Measurements from ENCODE around the gene PRRX2.

The PRRX2 gene

GRCh38 chr9:129682381-129682780 is 16.9 kb downstream of the PRRX2 start:
- DNase-seq, result no peak

DNA sequence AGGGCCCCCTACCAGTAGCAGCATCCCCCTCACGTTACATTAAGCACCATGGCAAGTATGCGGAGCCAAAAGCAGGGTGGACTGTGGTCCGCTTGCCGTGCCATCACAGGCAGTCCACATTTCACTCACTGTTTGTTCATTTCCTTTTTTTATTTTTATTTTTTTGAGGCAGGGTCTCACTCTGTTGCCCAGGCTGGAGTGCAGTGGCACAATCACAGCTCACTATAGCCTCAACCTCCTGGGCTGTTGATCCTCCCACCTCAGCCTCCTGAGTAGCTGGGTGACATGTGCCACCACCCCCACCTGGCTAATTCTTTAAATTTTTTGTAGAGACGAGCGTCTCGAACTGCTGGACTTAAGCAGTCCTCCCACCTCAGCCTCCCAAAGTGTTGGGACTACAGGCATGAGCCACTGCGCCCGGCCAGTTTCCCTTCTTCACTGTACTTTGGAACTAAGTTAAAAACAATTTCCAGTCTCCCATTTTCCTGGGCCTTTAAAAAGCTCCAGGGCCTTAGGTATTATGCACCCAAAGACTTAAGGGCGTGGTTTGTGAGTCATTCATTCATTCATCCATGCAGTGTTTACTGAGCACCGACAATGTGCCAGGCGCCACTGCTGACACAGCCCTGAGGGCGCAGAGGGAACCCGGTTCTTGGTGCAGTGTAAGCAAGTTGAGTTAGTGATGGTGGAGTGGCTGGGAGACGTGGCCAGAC is 19.9 kb downstream of the PRRX2 start:
- no peak for DNase-seq

GRCh38 chr9:129685933-129686259 is 20.4 kb downstream of the PRRX2 start:
- no peak for DNase-seq

- no peak for DNase-seq
Measured at GRCh38 chr9:129686736-129687135, 21.3 kb downstream of the PRRX2 start.

GRCh38 chr9:129687391-129687790 is 21.9 kb downstream of the PRRX2 start:
- no peak for DNase-seq

- DNase-seq, result no peak
Measured at GRCh38 chr9:129688285-129689043, 23.0 kb downstream of the PRRX2 start.

GRCh38 chr9:129692534-129692933 is 27.1 kb downstream of the PRRX2 start:
- no peak for DNase-seq

DNA sequence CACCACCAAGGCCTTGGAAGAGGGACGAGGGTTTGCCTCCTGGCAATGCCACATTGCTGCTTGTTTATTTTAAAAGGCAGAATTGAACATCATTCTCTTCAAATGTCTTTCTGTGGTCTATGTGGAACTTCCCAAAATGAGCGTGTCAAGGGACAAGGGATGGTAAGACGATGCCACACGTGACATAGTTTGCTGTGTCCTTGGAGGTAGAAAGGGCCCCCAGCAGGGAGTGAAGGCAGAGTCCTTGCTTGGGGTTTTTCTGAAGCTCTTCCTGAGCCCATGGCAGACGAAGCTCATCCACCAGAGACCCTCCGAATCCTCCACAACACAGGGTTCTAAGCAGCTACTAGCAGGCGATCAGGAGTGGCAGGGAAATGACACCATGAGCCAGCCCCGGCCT is 28.3 kb downstream of the PRRX2 start:
- DNase-seq, result no peak

DNA sequence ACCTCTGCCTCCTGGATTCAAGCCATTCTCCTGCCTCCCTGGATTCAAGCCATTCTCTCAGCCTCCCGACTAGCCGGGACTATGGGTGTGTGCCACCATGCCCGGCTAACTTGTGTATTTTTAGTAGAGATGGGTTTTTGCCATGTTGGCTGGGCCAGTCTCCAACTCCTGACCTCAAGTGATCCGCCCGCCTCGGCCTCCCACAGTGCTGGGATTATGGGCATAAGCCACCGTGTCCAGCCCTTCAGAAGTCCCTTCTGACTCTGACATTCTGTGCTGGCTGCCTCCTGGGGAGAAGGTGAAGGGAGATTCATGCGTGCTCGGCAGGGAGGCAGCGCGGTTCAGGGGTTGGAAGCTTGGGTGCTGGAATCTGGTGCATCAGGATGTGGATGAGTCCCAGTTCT is 28.8 kb downstream of the PRRX2 start:
- DNase-seq, result no peak

GRCh38 chr9:129695870-129696269 is 30.4 kb downstream of the PRRX2 start:
- DNase-seq, result no peak

GRCh38 chr9:129696944-129697655 is 31.7 kb downstream of the PRRX2 start:
- DNase-seq, result peak; percentile 22 to 36

GRCh38 chr9:129697656-129698253 is 32.3 kb downstream of the PRRX2 start:
- peak; percentile 59 to 68 for DNase-seq

- peak in 1 of 2 donors; percentile 30 for DNase-seq
Measured at GRCh38 chr9:129698254-129698757, 32.9 kb downstream of the PRRX2 start.

DNA sequence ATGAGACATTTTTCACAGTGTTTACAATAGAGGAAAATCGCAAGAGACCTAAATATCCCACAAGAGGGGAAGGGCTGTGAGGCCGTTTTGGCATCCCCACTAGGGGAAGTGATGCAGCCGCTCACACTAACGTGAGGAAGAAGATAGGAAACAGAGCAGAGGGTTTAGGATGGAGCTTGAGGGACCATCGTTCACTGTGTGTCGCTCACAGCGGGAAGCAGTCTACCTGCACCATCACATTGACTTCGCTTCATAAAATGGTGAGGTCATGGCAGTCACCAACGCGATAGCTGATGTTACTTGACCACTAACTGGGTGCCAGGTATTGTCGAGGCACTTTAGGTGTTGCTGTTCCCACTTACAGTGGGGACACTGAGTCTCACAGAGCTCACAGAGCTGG is 35.6 kb downstream of the PRRX2 start:
- DNase-seq, result no peak

DNA sequence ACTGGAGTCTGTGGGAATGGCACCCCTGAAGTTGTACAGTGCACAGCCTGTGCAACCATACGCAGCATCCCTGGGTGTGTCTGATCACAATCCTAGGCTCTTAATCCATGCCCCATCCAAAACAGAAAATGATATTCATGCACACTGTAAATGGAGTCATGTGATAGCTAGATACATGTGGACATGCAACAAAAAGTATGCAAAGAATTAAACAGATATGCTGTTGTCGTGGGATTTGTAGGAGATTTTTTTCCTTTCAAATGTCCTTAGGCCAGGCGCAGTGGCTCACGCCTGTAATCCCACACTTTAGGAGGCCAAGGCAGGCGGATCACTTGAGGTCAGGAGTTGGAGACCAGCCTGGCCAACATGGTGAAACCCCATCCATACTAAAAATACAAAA is 36.1 kb downstream of the PRRX2 start:
- no peak for DNase-seq

GRCh38 chr9:129702589-129703520 is 37.4 kb downstream of the PRRX2 start:
- no peak for DNase-seq

DNA sequence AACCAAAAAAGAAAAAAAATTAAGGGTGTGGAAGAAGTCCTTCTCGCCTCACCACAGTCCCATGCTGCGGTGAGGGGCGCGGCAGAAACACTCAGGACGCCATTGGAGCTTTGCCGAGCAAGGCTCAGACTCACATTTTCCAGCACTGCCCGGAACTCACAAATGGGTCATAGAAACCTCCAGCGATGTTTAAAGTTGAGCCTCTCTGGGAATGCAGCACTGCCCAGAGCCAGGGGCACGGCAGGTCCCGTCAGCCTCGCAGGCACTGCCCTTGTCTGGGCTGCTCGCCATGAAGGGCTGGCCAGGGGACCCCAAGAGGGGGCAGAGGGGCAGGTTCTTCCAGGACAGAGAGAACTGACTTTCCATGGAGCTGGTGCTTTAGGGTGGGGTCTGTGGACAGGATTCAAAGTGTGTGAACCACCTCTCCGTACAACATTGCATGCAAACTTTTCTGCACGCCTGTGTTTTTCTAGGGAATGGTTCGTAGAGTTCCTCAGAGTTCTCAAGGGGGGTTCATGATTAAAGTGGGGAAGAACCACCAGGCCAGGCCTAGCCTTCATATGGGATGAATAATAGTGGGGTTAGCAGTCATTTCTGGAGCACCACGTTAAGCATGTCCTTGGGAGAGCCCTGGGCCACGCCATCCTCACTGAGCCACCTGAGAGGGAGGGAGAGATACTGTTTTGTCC is 38.4 kb downstream of the PRRX2 start:
- no peak for DNase-seq

- DNase-seq, result no peak
Measured at GRCh38 chr9:129704807-129705206, 39.4 kb downstream of the PRRX2 start.

GRCh38 chr9:129708793-129709192 is 43.3 kb downstream of the PRRX2 start:
- no peak for DNase-seq

DNA sequence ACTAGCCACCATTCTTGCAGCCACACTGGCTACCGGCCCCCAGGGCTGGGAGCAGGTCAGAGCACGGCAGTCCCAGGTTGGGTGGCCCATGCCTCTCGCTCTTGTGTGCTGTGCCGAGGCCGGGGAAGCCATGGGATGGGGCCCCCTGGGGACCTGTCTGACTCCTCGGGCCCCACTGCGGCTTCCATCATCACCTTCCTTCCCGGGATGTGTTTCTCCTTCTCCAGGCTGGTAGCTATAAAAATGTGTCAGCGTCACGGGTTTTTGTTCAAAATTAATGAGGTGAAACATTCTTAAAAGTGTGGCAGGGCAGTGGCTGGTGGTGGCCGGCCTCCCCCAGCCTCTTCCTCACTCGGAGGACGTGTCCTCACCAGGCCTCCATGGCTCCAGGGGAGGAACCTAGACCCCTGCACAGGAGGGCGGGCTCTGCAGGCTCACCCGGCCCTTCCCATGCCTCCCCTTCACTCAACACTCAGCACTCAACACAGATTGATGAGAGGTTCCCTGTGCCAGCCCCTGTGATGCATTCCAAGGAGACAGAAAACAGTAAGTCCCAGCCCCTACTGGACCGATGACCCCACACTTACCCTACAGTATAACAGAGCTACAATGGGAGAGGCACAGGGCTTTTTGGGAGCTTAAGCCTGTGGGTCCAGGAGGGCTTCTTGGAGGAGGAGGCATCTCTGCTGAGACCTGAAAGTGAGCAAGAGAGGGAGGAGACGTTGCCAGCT is 44.2 kb downstream of the PRRX2 start:
- no peak for DNase-seq

DNA sequence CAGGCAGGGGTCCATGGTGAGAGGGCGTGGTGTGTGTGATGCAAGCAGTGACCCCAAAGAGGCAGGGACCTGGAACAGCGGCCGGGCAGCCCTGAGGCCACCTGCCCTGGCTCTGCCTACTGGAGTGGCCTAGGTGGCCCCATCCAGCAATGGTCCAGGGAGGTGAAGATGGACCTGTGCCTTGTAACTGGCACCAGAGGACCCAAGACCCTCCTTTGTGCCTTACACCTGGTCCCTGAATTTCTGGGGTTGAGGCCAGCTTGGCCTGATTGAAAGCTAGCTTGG is 44.7 kb downstream of the PRRX2 start:
- DNase-seq, result no peak
